SK-N-SH (cell line): Measurements from ENCODE around the gene NFATC4. TPM values are rescaled to one million over a fixed set of nuclear protein-coding genes. Genes with fewer than 3 reads are reported as not detected.

Experiments
- CTCF ChIA-PET: fragments of 300-600, 350-600 bp; formaldehyde crosslinking; extraction: SDS; loops from one replicate; lab custom pipeline; 2021; lab: Yijun Ruan, JAX
- POLR2A ChIA-PET: fragments of 350-600 bp; sonication (Branson Sonifier 250); formaldehyde crosslinking; extraction: SDS; loops from one replicate; lab custom pipeline; 2020; ENCODE audit warnings: antibody characterized with exemption, inconsistent platforms; lab: Yijun Ruan, JAX
- DNase-seq: peaks from one replicate; pipeline ENCODE4 v3.0.0; 2012
- H2AFZ ChIP-seq: fragments of 200-600 bp; sonication (generic); 2 replicates; pipeline ENCODE4 v1.8.1; 2016; ENCODE audit warnings: antibody characterized with exemption, mild to moderate bottlenecking, low read depth
- H3F3A ChIP-seq: fragments of 200-600 bp; sonication (generic); replicated peaks from 2 replicates; pipeline ENCODE3; 2016; ENCODE audit warnings: antibody characterized with exemption, mild to moderate bottlenecking; ENCODE audit not compliant: insufficient read depth
- H3K27ac ChIP-seq, 2 experiments: fragments of 200-500 bp in 1 of 2; fragments of 200-600 bp in 1 of 2; sonication (Bioruptor generic) in 1 of 2; sonication (generic), shearing (Covaris generic) in 1 of 2; 2 replicates each; pipeline versions ENCODE4 v1.5.1 to v1.6.1; 2014 to 2016; ENCODE audit warnings: low read depth in 2 of 2, inconsistent platforms in 1 of 2, low read length in 1 of 2, mild to moderate bottlenecking in 1 of 2, mixed read lengths in 1 of 2
- H3K27me3 ChIP-seq: fragments of 200-600 bp; sonication (generic), shearing (Covaris generic); 2 replicates; pipeline ENCODE4 v1.6.1; 2016; ENCODE audit warnings: mixed run types; ENCODE audit not compliant: insufficient read depth
- H3K36me3 ChIP-seq, 2 experiments: fragments of 200-500 bp in 1 of 2; fragments of 200-600 bp in 1 of 2; sonication (Bioruptor generic) in 1 of 2; sonication (generic) in 1 of 2; replicated peaks in 1 of 2; 2 replicates each; pipeline versions ENCODE3 to v1.5.1; 2014 to 2016; ENCODE audit warnings: low read length in 1 of 2, mild to moderate bottlenecking in 1 of 2; ENCODE audit not compliant: insufficient read depth in 2 of 2, control insufficient read depth in 1 of 2
- H3K4me1 ChIP-seq, 2 experiments: fragments of 200-500 bp in 1 of 2; fragments of 200-600 bp in 1 of 2; sonication (Bioruptor generic) in 1 of 2; sonication (generic), shearing (Covaris generic) in 1 of 2; 2 replicates each; pipeline versions ENCODE4 v1.5.1 to v1.6.1; 2014 to 2016; ENCODE audit warnings: low read depth in 1 of 2, low read length in 1 of 2, mixed run types in 1 of 2; ENCODE audit not compliant: insufficient read depth in 2 of 2, control insufficient read depth in 1 of 2
- H3K4me2 ChIP-seq: fragments of 200-600 bp; sonication (generic), shearing (Covaris generic); 2 replicates; pipeline ENCODE4 v1.6.1; 2017; ENCODE audit warnings: mixed run types
- H3K4me3 ChIP-seq, 2 experiments: fragments of 200-500 bp in 1 of 2; fragments of 200-600 bp in 1 of 2; sonication (Bioruptor generic) in 1 of 2; sonication (generic), shearing (Covaris generic) in 1 of 2; 2 replicates each; pipeline versions ENCODE4 v1.5.1 to v1.8.1; 2014 to 2016; ENCODE audit warnings: low read depth in 2 of 2, inconsistent platforms in 1 of 2, low read length in 1 of 2, mild to moderate bottlenecking in 1 of 2, mixed read lengths in 1 of 2, moderate library complexity in 1 of 2
- H3K79me2 ChIP-seq: fragments of 200-600 bp; sonication (generic); 2 replicates; pipeline ENCODE4 v1.8.1; 2017; ENCODE audit warnings: mild to moderate bottlenecking; ENCODE audit not compliant: insufficient read depth
- H3K9ac ChIP-seq: fragments of 200-600 bp; sonication (generic); 2 replicates; pipeline ENCODE4 v1.6.1; 2017; ENCODE audit warnings: mixed run types
- H3K9me2 ChIP-seq: fragments of 200-600 bp; sonication (generic); 2 replicates; pipeline ENCODE4 v1.6.1; 2017; ENCODE audit warnings: mixed run types
- H3K9me3 ChIP-seq: fragments of 200-600 bp; sonication (generic); 2 replicates; pipeline ENCODE4 v1.6.1; 2017; ENCODE audit warnings: mixed run types, mild to moderate bottlenecking, moderate library complexity
- H4K20me1 ChIP-seq: fragments of 200-600 bp; sonication (generic); 2 replicates; pipeline ENCODE4 v1.6.1; 2017; ENCODE audit warnings: mild to moderate bottlenecking, mixed run types; ENCODE audit not compliant: insufficient read depth
- EP300 ChIP-seq, 2 experiments: IDR thresholded peaks; 2 replicates each; pipeline versions ENCODE4 v1.4.0 to v1.6.1; 2012; ENCODE audit warnings: borderline replicate concordance in 1 of 2, low read depth in 1 of 2, low read length in 1 of 2
- MEF2A ChIP-seq: IDR thresholded peaks from 2 replicates; pipeline ENCODE4 v1.4.0; 2012; ENCODE audit warnings: low read depth, borderline replicate concordance
- MXI1 ChIP-seq: IDR thresholded peaks from 2 replicates; pipeline ENCODE4 v1.6.1; 2012; ENCODE audit warnings: mild to moderate bottlenecking, low read depth, low read length, improper control_type of control experiment
- NFIC ChIP-seq: IDR thresholded peaks from 2 replicates; pipeline ENCODE4 v1.4.0; 2012; ENCODE audit warnings: borderline replicate concordance
- RCOR1 ChIP-seq: fragments of 150-350 bp; IDR thresholded peaks from 2 replicates; pipeline ENCODE4 v1.6.1; 2017; ENCODE audit warnings: antibody characterized with exemption, low read length
- SIN3A ChIP-seq: IDR thresholded peaks from 2 replicates; pipeline ENCODE4 v1.6.1; 2012; ENCODE audit warnings: low read depth, mild to moderate bottlenecking, low read length, moderate library complexity, borderline replicate concordance
- TAF1 ChIP-seq: IDR thresholded peaks from 2 replicates; pipeline ENCODE4 v1.6.1; 2012; ENCODE audit warnings: low read depth, mild to moderate bottlenecking, low read length, moderate library complexity, borderline replicate concordance
- YY1 ChIP-seq: IDR thresholded peaks from 2 replicates; pipeline ENCODE4 v1.4.0; 2012; ENCODE audit warnings: low read depth, mild to moderate bottlenecking
- WGBS: methylation state at CpG from one replicate; pipeline ENCODE4 v1.1.6; 2017; ENCODE audit warnings: low lambda C conversion rate; 5-methylcytosine and 5-hydroxymethylcytosine counted together
- polyA plus RNA-seq, 3 experiments: library from polyadenylated mRNA; depleted of rRNA; stranded (reverse); fragments of >200 nt; gene quantifications; 2 replicates each; pipeline ENCODE4 v1.2.3, GENCODE V29; 2012
- TF ChIP-seq, protein P1 (sequence below): IDR thresholded peaks from 2 replicates; pipeline ENCODE4 v1.4.0; 2012; ENCODE audit warnings: low read depth, borderline replicate concordance
- TF ChIP-seq, protein P2 (sequence below): fragments of 150-350 bp; IDR thresholded peaks from 2 replicates; pipeline ENCODE4 v1.6.1; 2016; ENCODE audit warnings: mild to moderate bottlenecking, low read depth, low read length
- TF ChIP-seq, protein P3 (sequence below): IDR thresholded peaks from 2 replicates; pipeline ENCODE4; 2012
- TF ChIP-seq, protein P4 (sequence below): fragments of 200-600 bp; sonication (generic); IDR thresholded peaks from 2 replicates; pipeline ENCODE4 v1.6.1; 2017; ENCODE audit warnings: antibody characterized with exemption, mild to moderate bottlenecking, moderate library complexity

The NFATC4 gene
- polyA plus RNA-seq, 1 of the 3 experiments (the other 2 are of a cell fraction) = 25.3 TPM

DNA sequence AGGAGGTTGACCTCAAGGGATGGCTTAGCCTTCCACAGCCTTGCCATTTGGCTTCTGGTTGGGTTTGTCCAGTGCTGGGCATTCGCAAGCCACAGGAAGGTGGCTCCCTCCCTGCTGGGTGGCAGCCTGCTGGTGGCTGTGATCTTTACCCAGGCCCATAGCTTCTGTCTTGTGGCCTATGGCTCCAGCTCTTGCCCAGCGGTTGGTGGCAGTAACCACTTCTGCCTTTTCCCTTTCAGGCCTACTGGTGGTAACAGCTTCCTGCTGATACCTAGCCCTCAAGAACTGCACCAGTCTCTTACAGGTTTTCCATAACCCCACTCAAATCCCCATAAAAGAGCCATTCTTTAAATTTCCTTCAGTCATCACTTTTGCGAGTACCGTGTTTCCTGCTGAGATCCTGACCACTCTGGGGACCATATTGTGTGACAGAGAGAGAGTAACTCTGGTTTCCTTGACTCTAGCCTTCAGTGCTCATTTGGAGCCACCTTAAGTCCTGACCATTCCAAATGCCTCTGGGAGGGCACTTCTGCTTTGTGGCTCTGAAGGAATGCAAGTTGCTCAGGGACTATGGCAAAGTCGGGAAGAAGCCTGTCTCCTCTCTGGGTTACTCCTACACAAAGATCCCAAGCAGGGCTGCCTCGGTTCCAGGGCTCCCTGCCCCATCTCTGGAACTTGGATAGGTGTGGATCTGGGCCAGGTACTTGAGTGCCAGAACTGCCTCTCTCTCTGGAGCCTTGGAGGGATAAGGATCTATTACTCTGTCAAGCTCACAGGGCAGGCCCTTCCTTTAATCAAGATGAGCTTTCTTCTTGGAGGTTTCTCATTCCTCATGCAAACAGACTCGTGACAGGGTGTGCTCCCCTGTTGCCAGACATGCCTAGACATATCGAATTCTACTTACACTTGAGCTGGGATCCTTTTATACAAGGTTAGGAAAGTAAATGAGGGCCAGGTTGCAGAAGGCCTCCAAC lies 27.9 kb downstream of the NFATC4 start:
- Histone ChIP-seq H3K9ac (no peak overlapping the region), H3K79me2 (no peaks in the 10 kb centered on the region), H4K20me1 (no peaks in the 10 kb centered on the region), H3K27me3 (no peaks in the 10 kb centered on the region), H3K4me1 (peaks cover 0 to 22% of the 10 kb centered on the region in 2 experiments; a peak in 2 of 4 replicates), H3K27ac (no peak overlapping the region), H3K36me3 (no peaks in the 10 kb centered on the region), H3K9me3 (no peaks in the 10 kb centered on the region), H3K4me2 (no peak overlapping the region)
- CTCF ChIA-PET = interaction anchor here (0.8 to 3.1 kb wide), 4 partner anchors 30 to 62 kb away, joined by 3 to 16 read pairs (median 5); partner anchors contain the start of gene ADCY4
- 66% methylated on average over 7 of the region's 8 CpGs for WGBS
- TF ChIP-seq, protein P1, sequence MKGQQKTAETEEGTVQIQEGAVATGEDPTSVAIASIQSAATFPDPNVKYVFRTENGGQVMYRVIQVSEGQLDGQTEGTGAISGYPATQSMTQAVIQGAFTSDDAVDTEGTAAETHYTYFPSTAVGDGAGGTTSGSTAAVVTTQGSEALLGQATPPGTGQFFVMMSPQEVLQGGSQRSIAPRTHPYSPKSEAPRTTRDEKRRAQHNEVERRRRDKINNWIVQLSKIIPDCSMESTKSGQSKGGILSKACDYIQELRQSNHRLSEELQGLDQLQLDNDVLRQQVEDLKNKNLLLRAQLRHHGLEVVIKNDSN = no peak
- no peak for TF ChIP-seq RCOR1
- TF ChIP-seq YY1 = no peak
- TF ChIP-seq SIN3A = no peak
- no peak for TF ChIP-seq MEF2A
- no peak for TF ChIP-seq TAF1
- TF ChIP-seq NFIC = no peak
- TF ChIP-seq EP300 (IDR thresholded peaks at IDR 0.05; ENCODE audit: borderline replicate concordance in 1 of 2, low read depth in 1 of 2, low read length in 1 of 2) = no peak
- TF ChIP-seq, protein P2, sequence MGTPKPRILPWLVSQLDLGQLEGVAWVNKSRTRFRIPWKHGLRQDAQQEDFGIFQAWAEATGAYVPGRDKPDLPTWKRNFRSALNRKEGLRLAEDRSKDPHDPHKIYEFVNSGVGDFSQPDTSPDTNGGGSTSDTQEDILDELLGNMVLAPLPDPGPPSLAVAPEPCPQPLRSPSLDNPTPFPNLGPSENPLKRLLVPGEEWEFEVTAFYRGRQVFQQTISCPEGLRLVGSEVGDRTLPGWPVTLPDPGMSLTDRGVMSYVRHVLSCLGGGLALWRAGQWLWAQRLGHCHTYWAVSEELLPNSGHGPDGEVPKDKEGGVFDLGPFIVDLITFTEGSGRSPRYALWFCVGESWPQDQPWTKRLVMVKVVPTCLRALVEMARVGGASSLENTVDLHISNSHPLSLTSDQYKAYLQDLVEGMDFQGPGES = no peak
- TF ChIP-seq, protein P3, sequence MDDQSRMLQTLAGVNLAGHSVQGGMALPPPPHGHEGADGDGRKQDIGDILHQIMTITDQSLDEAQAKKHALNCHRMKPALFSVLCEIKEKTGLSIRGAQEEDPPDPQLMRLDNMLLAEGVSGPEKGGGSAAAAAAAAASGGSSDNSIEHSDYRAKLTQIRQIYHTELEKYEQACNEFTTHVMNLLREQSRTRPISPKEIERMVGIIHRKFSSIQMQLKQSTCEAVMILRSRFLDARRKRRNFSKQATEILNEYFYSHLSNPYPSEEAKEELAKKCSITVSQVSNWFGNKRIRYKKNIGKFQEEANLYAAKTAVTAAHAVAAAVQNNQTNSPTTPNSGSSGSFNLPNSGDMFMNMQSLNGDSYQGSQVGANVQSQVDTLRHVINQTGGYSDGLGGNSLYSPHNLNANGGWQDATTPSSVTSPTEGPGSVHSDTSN = no peak
- TF ChIP-seq, protein P4, sequence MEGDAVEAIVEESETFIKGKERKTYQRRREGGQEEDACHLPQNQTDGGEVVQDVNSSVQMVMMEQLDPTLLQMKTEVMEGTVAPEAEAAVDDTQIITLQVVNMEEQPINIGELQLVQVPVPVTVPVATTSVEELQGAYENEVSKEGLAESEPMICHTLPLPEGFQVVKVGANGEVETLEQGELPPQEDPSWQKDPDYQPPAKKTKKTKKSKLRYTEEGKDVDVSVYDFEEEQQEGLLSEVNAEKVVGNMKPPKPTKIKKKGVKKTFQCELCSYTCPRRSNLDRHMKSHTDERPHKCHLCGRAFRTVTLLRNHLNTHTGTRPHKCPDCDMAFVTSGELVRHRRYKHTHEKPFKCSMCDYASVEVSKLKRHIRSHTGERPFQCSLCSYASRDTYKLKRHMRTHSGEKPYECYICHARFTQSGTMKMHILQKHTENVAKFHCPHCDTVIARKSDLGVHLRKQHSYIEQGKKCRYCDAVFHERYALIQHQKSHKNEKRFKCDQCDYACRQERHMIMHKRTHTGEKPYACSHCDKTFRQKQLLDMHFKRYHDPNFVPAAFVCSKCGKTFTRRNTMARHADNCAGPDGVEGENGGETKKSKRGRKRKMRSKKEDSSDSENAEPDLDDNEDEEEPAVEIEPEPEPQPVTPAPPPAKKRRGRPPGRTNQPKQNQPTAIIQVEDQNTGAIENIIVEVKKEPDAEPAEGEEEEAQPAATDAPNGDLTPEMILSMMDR = no peak
- no peak for TF ChIP-seq MXI1
- TF ChIP-seq, all 33 proteins: peak for 0
- Histone ChIP-seq H3K4me3 (no peak overlapping the region), H2AFZ (no peak overlapping the region), H3F3A (peaks cover 15% of the 10 kb centered on the region), H3K9me2 (no peaks in the 10 kb centered on the region)
- POLR2A ChIA-PET = no interaction called here
- no peak for DNase-seq
